Measurements from ENCODE around the gene CD300LF.

The CD300LF gene

DNA sequence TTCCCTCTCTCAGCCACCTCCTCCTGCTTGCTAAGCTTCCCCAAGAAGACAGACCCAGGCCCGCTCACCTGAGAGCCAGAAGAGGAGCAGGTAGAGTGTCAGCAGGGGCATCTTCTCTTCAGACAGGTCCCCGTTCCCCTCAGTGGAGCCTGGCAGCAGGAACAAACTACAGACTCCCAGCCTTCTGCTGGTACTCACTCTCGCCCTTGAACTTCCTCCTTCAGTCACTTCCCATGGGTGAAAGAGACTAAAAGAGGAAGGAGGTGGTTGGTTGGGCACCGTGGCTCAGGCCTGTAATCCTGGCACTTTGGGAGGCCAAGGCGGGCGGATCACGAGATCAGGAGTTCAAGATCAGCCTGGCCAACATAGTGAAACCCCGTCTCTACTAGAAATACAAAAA is at the start of gene CD300LF:
Gene CD300LF, minus strand, starts transcription at position 168 of the 400 bp plus-strand sequence. Its CDS starts 57 bp downstream, at position 111.
- no peak for DNase-seq (ENCODE audit: low read depth, low spot score)

DNA sequence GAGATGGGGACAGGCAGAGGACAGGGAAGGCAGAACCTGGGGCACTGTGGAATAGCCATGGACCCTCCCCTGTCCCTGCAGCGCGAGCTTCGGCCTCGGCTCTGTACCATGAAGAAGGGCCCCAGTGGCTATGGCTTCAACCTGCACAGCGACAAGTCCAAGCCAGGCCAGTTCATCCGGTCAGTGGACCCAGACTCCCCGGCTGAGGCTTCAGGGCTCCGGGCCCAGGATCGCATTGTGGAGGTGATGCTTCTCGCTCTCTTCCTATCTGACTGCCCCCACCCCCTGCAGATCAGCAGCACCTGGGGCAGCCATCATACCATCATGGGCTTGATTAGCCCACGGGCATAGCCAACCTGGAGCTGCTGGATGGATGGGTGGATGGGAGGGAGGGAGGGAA is 49.2 kb upstream of the CD300LF start:
- no peak for DNase-seq (ENCODE audit: low read depth, low spot score)

DNA sequence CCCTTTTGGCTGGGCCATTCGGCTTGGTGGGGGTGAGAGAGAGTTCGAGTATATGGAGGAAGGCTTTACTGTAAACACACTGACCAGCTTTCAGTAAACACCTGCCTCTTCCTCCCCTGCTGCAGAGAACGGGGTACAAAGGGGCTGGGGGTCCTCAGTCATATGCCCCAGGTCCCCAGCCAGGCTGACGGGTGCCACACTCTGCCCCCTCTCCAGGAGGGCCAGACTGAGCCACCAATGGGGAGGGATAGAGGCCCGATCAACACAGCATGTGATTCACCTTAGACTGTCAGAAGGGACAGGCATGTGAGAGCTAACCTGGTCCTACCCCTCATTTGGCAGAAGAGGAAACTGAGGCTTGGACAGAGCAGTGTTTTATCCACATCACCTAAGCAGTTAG is 48.7 kb upstream of the CD300LF start:
- DNase-seq (ENCODE audit: low read depth, low spot score), result no peak

DNA sequence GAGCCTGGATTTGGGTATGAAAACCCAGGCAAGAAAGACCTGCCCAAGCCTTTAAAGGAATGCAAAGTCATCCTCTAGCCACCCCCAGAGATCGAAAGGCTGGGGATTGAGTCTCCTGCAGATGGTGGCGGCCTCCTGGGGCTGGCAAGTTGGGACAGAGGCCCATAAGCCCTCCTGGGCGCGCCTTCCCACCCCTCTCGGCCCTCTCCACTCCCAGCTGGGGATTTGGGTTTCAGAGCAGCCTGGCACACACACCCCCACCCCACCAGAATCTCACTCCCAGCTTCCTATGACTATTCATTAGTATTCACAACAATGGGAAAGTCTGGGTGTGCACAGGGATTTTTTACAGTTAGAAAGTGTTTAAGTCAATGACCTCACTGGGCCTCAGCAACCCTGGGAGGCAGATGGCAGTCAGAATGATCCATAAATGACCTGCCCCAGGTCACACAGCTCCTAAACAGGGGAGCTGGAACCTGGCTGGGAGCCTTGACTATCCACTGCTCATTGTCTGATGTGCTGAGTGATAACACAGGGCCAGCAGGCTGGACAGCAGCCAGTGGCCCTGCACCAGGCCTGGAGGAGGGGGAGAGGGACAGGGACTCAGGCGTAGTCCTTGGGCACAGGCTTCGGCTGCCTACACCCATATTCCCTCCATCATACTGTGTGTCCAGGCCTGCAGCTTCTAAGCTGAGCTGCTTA is 47.8 kb upstream of the CD300LF start:
- DNase-seq (ENCODE audit: low read depth, low spot score), result no peak

DNA sequence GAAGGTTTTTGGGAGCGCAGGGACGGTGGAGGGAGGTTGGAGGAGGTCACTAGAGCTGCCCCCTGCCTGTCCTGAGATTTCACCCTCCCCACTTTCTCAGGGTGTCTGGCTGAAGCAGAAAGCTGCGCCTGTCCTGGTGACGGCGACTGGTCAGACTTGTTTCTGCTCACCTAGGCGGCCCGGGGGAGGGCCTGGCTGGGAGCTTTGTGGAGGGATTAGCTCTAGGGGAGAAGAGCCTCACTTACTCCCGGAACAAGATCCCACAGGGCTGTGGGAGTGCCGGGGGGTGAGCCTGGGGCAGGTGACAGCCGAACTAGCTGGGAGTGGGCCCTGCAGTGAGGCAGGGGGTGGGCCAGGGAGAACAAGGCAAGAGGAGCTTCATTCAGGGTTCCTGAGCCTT is 47.2 kb upstream of the CD300LF start:
- DNase-seq (ENCODE audit: low read depth, low spot score), result no peak

DNA sequence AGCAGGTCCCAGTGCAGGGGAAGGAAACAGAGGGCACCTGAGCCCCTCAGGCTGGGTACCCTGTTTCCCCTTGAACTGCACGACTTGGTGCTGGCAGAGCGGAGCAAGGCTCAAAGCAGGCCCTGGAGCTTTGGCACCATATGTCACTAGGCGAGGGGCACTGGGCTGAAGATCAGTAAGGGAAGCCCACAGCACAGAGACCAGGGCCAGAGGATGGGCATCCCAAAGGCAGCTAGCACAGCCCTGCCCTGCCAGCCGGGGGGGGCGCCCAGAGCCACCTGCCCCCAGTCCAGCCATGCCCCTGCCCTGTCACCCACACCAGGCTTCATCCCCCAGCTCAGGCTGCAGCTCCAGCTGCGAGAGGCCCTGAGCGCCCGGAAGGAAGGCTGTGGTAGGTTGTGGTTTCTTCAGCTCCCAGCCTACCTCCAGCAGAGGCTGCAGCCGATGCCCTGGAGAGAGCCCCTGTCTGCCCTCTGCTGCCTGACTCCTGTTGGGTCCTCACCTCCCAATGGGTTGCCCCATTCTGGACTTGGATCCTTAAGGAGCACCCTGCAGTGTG is 46.6 kb upstream of the CD300LF start:
- no peak for DNase-seq (ENCODE audit: low read depth, low spot score)

DNA sequence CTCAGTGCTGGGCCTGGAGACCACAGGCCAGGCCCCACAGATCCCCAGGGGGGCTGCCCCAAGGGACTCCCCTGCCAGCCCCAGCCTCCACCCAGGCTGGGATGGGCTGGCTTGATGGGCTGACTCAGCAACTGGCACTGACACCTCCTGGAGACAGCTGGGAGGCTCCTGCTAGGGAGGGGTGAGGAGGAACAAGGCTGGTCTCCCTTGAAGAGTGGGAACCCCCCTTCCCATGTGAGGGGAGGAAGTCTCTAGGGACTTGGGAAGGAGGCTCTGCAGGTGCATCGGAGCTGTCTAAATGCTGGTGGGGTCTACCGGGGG is 46.1 kb upstream of the CD300LF start:
- DNase-seq (ENCODE audit: low read depth, low spot score), result no peak

DNA sequence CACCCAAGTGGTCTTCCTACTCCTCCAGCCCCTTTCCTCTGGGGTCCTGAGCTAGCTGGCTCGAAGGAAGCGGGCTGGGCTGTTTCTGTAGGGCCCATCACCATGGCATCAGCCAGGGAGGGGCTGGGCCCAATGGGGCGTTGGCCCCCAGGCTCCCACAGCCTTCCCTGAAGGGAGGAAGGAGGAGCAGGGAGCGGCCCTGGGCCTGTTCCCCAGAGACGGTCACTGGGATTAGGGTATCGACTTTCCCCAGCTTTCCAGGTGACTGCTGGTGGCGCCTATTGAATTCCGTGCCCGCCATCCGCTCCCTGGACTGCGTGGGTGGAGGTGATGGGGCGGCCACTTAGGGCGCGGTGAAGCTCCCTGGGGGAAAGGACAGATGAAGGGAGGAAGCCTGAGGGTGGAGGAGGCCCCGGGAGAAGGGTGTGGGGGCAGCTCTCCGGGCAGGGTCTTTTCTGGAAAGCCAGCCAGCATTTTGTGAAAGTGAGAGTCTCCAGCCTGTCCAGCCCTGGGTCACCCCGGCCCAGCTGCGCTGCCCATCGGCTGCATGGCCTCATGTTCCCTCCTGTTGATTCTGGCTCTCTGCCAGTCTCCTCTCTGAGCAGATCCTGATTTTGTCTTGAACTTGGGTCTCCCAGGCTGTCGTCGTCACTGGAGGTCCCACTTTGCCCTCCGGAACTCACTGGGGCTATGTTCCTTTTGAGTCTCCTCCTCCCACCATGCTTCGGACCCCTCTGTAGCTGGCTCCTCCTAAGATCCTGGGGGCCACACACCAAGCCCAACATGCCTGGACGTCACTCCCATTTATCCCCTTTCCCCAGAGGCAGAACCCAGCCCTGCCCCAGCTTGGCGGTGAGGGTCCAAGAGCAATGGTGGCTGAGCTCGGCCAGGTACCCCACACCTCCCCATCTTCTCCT is 45.5 kb upstream of the CD300LF start:
- no peak for DNase-seq (ENCODE audit: low read depth, low spot score)

DNA sequence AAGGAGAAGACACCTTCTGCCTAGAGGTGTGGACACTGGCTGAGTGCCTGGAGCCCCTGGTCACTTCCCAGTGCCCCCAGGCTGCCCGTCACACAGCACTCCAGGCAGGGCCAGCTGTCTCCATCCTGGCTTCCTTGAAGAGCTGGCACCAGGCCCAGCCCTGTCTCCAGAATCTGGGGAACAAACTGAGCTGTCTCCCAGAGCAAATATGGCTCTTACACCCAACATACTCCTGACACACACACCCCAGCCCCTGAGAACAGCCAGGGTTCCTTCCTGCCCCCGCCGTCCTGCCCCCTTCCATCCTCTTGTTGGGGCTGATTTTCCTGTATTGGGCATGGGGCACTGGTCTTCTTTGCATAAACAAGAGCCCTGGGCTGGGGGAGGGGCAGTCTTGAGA is 44.8 kb upstream of the CD300LF start:
- DNase-seq (ENCODE audit: low read depth, low spot score), result no peak

DNA sequence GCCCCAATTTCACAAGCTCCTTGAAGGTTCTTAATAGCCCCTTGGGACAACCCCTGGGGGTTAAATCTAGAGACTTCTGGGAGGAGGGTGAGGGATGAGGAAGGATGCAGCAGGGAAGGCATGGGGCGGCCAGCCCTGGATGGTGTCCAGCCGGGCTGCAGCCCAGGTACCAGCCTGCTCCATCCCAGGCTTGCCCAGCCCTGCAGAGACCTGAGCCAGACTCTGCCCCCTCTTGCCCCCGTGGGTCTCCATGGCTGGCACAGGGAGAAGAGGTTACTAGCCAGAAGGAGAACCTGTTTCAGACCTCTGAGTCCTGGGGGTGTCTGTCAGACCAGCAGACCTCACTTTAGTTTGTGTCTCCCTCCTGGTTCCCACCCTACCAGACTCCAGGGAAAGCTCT is 44.2 kb upstream of the CD300LF start:
- DNase-seq (ENCODE audit: low read depth, low spot score), result no peak

DNA sequence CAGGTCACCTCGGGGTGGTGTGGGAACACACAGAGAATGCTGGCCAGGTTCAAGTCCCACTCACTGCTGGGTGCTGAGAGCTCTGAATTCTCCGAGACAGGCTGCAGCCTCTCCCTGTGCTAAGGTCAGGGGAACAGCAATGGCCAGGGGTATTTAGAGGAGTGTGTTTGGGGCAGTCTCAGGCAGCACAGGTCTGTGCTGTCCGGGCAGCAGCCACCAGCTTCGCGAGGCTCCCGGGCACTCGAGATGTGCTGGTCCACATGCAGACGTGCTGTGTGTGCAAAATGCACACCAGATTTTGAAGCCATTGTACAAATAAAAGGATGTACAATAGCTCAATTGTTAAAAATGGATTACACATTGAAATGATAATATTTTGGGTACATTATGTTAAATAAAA is 42.8 kb upstream of the CD300LF start:
- no peak for DNase-seq (ENCODE audit: low read depth, low spot score)

DNA sequence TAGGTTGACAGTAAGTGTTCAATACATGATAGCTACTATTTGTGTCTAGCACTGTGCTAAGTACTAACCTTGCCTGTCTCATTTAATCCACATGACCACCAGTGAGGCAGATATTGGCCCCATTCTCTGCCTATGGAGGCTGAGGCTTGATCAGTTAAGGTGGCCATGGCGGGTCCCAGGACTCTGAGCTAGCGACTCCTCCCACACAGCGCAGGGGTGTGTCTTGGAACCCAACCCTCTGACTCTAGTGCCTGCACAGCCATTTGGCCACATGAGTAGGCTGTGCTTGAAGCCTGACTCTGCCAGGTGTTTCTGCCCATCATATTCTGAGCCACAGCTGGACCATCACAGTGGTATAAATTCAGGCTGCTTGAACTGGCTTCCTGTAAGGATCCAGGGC is 42.1 kb upstream of the CD300LF start:
- DNase-seq (ENCODE audit: low read depth, low spot score), result no peak

DNA sequence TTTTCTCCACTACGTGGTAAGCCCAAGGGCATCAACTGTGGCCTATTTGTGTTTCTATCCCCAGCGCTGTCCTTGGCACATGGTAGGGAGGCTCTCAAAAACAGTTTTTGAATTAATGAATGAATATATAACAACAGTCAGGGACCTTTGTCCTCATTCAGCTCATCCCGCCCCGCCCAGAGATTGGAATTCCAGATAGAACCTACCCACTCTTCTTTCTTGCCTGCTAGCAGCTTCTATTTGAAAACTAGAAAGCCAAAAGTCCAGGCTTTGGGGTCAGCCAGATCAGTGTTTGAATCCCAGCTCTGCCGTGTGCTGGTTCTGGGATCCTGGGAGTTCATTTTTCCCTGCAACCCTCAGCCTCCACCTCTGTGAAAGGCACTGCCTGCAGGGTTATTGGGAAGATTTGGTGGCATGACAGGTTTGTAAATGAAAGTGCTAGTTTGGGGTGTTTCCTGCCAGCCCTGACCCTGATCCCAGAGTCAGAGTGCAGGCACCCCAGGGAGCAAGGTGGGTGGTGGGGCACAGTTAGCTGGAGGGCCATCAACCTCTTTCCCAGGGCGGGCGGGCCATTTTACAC is 40.2 kb upstream of the CD300LF start:
- no peak for DNase-seq (ENCODE audit: low read depth, low spot score)

DNA sequence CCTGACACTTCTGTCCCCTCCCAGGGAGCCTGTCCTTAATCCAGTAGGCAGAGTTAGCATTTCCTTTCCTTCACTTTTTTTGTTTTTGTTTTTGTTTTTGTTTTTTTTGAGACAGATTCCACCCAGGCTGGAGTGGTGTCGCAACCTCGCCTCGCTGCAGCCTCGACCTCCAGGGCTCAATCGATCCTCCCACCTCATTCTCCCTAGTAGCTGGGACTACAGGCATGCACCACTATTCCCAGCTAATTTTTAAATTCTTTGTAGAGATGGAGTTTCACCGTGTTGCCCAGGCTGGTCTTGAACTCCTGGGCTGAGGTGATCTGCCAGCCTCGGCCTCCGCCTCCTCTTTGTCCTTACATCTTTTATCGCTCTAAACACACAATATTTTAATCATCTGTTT is 39.7 kb upstream of the CD300LF start:
- DNase-seq (ENCODE audit: low read depth, low spot score), result no peak

DNA sequence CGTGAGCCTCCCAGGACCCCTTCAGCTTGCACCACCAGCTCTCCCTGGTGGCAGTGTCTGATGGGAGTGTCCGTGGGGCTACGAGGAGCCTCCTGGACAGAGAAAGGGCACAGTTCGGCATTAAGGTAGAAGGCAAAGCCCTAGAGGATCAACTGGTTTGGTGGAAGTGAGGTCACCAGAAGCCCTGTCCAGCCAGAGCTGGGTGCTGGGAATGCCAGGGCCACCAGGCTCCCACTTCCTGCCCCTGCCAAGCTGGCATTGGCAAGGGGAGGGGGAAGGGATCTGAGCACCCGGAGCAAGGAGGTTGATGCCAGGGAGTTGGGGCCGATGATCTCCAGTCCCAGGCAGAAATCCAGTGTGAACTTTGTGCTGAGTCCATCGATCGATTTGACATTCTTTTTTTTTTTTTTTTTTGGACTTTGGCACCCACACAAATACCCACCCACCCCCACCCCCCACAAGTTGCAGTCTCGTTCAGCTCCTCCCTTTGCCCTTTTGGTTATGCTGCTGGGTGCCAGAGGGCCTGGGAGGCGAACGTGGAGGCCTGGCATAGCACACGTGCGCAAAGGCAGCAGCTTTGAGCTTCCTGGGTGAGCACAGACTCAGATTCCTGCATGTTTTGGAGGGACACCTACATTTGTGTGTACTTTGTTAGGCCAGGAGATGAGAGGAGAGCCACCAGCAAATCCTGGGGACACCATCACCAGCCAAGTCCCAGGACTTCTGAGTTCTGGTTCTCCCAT is 37.8 kb upstream of the CD300LF start:
- DNase-seq (ENCODE audit: low read depth, low spot score), result no peak

DNA sequence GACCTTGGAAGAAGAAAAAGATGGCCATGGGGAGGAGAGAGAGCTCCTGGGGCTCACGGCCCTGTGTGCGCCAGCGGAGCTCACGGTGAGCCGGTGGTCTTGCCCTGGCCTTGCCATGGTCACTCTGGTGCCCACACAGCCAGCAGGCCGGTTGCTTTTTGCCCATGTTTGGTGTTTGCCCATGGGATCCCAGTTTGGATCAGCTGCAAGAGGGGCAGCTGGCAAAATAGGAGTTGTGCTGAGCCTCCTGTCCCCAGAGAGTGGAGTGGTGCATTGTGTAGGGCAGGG is 37.3 kb upstream of the CD300LF start:
- DNase-seq (ENCODE audit: low read depth, low spot score), result no peak

DNA sequence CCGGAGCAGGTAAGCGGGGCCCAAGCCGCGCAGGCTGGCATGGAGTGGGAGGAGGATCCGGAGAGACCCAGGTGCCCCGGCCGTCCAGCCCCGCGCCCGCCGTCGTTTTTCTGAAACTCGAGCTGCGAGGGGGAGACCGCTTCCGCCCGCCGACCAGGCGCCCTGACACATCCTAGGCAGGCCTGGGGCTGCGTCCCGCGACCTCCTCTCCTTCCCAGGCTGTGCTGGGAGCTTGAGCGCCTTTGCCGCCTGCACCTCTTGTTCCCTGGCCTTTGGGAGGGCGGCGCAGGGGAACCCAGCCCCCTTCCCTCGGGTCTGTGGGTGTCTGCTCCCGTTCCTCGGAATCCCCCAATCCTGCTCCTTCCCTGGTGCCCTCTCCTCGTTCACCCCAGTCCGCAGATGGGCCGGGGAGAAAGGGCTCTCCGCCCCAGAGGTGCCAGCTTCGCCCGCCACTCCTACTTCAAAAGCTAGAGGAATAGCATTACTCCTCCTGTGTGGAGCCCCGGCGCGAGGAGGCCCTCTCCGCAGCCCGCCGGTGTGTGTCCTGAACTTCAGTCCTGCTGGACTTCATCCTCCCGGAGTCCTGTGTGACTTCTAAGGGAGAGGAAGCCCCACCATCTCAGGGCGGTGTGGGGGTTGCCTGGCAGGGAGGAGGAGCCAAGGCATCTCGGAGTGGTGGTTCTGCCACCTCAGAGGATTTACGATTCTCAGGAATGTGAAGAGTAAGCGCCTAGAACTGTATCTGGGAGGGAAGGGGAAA is 36.7 kb upstream of the CD300LF start:
- DNase-seq (ENCODE audit: low read depth, low spot score), result no peak

DNA sequence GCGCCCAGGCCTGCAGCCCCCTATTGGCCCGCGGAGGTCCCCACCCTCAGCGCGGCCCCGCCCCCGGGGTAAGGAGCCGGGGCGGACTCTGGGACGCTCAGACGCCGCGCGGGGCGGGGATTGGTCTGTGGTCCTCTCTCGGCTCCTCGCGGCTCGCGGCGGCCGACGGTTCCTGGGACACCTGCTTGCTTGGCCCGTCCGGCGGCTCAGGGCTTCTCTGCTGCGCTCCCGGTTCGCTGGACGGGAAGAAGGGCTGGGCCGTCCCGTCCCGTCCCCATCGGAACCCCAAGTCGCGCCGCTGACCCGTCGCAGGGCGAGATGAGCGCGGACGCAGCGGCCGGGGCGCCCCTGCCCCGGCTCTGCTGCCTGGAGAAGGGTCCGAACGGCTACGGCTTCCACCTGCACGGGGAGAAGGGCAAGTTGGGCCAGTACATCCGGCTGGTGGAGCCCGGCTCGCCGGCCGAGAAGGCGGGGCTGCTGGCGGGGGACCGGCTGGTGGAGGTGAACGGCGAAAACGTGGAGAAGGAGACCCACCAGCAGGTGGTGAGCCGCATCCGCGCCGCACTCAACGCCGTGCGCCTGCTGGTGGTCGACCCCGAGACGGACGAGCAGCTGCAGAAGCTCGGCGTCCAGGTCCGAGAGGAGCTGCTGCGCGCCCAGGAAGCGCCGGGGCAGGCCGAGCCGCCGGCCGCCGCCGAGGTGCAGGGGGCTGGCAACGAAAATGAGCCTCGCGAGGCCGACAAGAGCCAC is 36.0 kb upstream of the CD300LF start, which contains the start of gene NHERF1:
Gene NHERF1, plus strand, starts transcription at position 100 of the 750 bp plus-strand sequence. Its CDS starts 219 bp downstream, at position 319.
- no peak for DNase-seq (ENCODE audit: low read depth, low spot score)

DNA sequence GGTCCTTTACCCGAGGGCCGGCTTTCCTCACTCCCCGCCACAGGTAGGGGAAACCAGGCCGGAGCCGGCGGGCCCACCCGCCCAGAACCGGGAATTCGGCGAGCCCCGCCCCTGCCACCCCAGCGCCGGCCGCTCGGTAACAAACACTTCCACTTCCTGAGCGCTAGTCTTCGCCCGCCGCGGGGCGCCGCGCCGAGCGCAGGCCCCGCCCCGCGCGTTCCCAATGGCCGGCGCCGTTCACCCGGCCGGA is 35.5 kb upstream of the CD300LF start:
- no peak for DNase-seq (ENCODE audit: low read depth, low spot score)

DNA sequence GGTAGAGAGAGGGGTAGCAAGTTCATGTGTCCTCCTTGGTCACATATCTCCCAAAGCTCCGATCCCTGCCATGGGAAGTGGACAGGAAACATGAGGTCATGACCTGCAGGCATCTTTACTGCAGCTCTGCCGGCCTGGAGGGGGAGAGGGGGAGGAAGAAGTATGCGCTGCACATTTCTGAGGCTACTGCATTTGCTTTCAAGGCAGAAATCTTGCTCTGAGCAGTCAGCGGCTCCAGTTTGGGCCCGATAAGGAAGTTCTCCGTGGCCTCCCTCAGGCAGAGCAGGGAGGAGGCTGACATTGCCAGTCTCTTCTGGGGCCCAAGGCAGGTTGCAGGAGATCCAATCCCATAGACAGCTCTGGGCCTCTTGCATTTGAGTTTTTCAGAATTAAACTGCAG is 34.2 kb upstream of the CD300LF start:
- no peak for DNase-seq (ENCODE audit: low read depth, low spot score)

DNA sequence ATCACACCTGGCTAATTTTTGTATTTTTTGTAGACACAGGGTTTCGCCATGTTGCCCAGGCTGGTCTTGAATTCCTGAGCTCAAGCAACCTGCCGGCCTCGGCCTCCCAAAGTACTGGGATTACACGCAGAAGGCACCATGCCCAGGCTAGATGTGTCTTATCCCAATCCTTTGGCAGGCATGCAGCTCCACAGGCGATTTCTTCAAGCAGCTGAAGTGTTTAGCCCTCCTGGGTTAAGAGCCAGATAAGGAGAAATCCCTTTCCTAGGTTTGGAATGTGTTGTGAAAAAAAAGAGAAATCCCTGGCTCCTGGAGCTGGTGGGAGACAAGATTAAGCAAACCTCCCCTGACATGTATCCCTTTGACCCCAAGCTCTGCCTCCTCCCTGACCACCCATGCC is 33.7 kb upstream of the CD300LF start:
- no peak for DNase-seq (ENCODE audit: low read depth, low spot score)
